HFFc6 (cell line): ENCODE measurements around the gene SIAH2. TPM values are rescaled to one million over a fixed set of nuclear protein-coding genes. Genes with fewer than 3 reads are reported as not detected.
"Not testable (repeated sequence)": the region's sequence is repeated elsewhere in the genome, so short reads cannot be mapped to it uniquely, and the experiment has no call there.

Experiments
- DNase-seq: peaks from one replicate; pipeline ENCODE4 v3.0.0-alpha.2; 2018
- H3K27ac Mint-ChIP-seq: 2 replicates; pipeline ENCODE4 v1.8.0; 2020; ENCODE audit warnings: mild to moderate bottlenecking, mixed read lengths
- H3K27me3 Mint-ChIP-seq: 2 replicates; pipeline ENCODE4 v1.8.0; 2021; ENCODE audit warnings: mild to moderate bottlenecking, moderate library complexity, mixed read lengths; ENCODE audit not compliant: insufficient read depth
- H3K36me3 Mint-ChIP-seq: 2 replicates; pipeline ENCODE4 v1.8.0; 2021; ENCODE audit warnings: low read depth, mixed read lengths
- H3K4me1 Mint-ChIP-seq: 2 replicates; pipeline ENCODE4 v1.8.0; 2020; ENCODE audit warnings: low read depth, mixed read lengths
- H3K4me3 Mint-ChIP-seq: 2 replicates; pipeline ENCODE4 v1.8.0; 2020; ENCODE audit warnings: mild to moderate bottlenecking, moderate library complexity, mixed read lengths
- H3K9me3 Mint-ChIP-seq: 2 replicates; pipeline ENCODE4 v1.8.0; 2020; ENCODE audit warnings: mild to moderate bottlenecking, mixed read lengths
- CTCF ChIP-seq: fragments of 200-600 bp; sonication (generic); IDR thresholded peaks from 2 replicates; pipeline ENCODE4 v1.5.0; 2021; ENCODE audit warnings: antibody characterized with exemption, mild to moderate bottlenecking
- total RNA-seq, 6 experiments: library from RNA; stranded (reverse); fragmentation: NEBNext Ultra II Directional; extraction: Animal tissue kit (Norgen Biotek cat#: 25700); gene quantifications; 2 replicates in 1 of 6; 3 replicates in 5 of 6; pipeline ENCODE4 v1.2.3, GENCODE V29; 2021

Gene SIAH2
- total RNA-seq, 6 experiments from 2014 or later: 14.6 to 18.2 (median 15.9) TPM

GRCh38 chr3:150803440-150803985 is 40.5 kb upstream of the SIAH2 start:
- DNase-seq: no peak
- Mint-ChIP-seq H3K4me1 (no peaks in the 10 kb centered on the region), H3K4me3 (no peak overlapping the region), H3K36me3 (no peaks in the 10 kb centered on the region), H3K9me3 (no peaks in the 10 kb centered on the region), H3K27ac (no peak overlapping the region), H3K27me3 (peaks cover 18% of the 10 kb centered on the region)
- TF ChIP-seq CTCF: no peak

GRCh38 chr3:150800722-150801121 is 37.8 kb upstream of the SIAH2 start:
- Mint-ChIP-seq H3K36me3 (no peaks in the 10 kb centered on the region), H3K27ac (no peak overlapping the region), H3K27me3 (peaks cover 17% of the 10 kb centered on the region), H3K4me3 (no peak overlapping the region), H3K9me3 (no peaks in the 10 kb centered on the region), H3K4me1 (no peaks in the 10 kb centered on the region)
- TF ChIP-seq CTCF: no peak
- DNase-seq: no peak

GRCh38 chr3:150798122-150798618 is 35.2 kb upstream of the SIAH2 start:
- Mint-ChIP-seq H3K4me3 (no peak overlapping the region), H3K27ac (no peak overlapping the region), H3K9me3 (no peaks in the 10 kb centered on the region), H3K36me3 (no peaks in the 10 kb centered on the region), H3K4me1 (no peaks in the 10 kb centered on the region), H3K27me3 (peaks cover 15% of the 10 kb centered on the region)
- no peak for DNase-seq
- no peak for TF ChIP-seq CTCF

GRCh38 chr3:150797155-150797554 is 34.2 kb upstream of the SIAH2 start:
- Mint-ChIP-seq H3K36me3 (no peaks in the 10 kb centered on the region), H3K27ac (no peak overlapping the region), H3K4me3 (no peak overlapping the region), H3K27me3 (peaks cover 15% of the 10 kb centered on the region), H3K4me1 (no peaks in the 10 kb centered on the region), H3K9me3 (no peaks in the 10 kb centered on the region)
- DNase-seq: no peak
- no peak for TF ChIP-seq CTCF

GRCh38 chr3:150796527-150796926 is 33.6 kb upstream of the SIAH2 start:
- H3K36me3 Mint-ChIP-seq, H3K27ac Mint-ChIP-seq, H3K4me1 Mint-ChIP-seq, H3K4me3 Mint-ChIP-seq, DNase-seq, H3K9me3 Mint-ChIP-seq: not testable (repeated sequence)
- H3K27me3 Mint-ChIP-seq: peaks cover 17% of the 10 kb centered on the region

- no peak for DNase-seq
- no peak for TF ChIP-seq CTCF
- H3K4me1 Mint-ChIP-seq: no peaks in the 10 kb centered on the region
- H3K4me3 Mint-ChIP-seq: no peak overlapping the region
- H3K27me3 Mint-ChIP-seq: peaks cover 20% of the 10 kb centered on the region
- H3K27ac Mint-ChIP-seq: no peak overlapping the region
- H3K9me3 Mint-ChIP-seq: peaks cover 6% of the 10 kb centered on the region; the same call in 1 of the 2 replicates
- no peaks in the 10 kb centered on the region for H3K36me3 Mint-ChIP-seq
Observed at GRCh38 chr3:150793641-150794040, 30.7 kb upstream of the SIAH2 start.
